ENCODE measurements around the gene NTPCR.

Gene NTPCR

GRCh38 chr1:233019778-233020325 is 69.4 kb downstream of the NTPCR start:
- no peak for DNase-seq

- no peak for DNase-seq
These were observed 70.0 kb downstream of the NTPCR start for GRCh38 chr1:233020426-233020825.

- no peak for DNase-seq
These were observed 71.8 kb downstream of the NTPCR start for GRCh38 chr1:233022246-233022645.

- DNase-seq = no peak
These were observed 73.8 kb downstream of the NTPCR start for GRCh38 chr1:233024199-233024598.

- no peak for DNase-seq
These were observed 74.7 kb downstream of the NTPCR start for GRCh38 chr1:233025157-233025556.

GRCh38 chr1:233025567-233025966 is 75.2 kb downstream of the NTPCR start:
- no peak for DNase-seq

GRCh38 chr1:233027046-233027445 is 76.6 kb downstream of the NTPCR start:
- no peak for DNase-seq

- no peak for DNase-seq
These were observed 81.1 kb downstream of the NTPCR start for GRCh38 chr1:233031521-233031920.

- DNase-seq = no peak
These were observed 82.5 kb downstream of the NTPCR start for GRCh38 chr1:233032916-233033315.

GRCh38 chr1:233033361-233033760 is 83.0 kb downstream of the NTPCR start:
- DNase-seq = no peak

All from effector CD4-positive, alpha-beta T cell (primary cell).